ENCODE data around the gene PFAS. TPM values are rescaled to one million over a fixed set of nuclear protein-coding genes. Genes with fewer than 3 reads are reported as not detected.
A peak's percentile ranks its signal among the peaks of the same experiment; 100 is the strongest.

PFAS gene
- total RNA-seq, 1 donor from 2014 or later = 64.6 TPM

- no peak for DNase-seq (ENCODE audit: low spot score)
- Histone ChIP-seq H4K20me1 (ENCODE audit: low read depth) (no peaks in the 10 kb centered on the region), H3K27ac (peak overlapping the region; percentile 13), H3K4me1 (no peaks in the 10 kb centered on the region), H3K9me3 (ENCODE audit: low read depth) (no peaks in the 10 kb centered on the region), H3K4me3 (no peak overlapping the region), H3K27me3 (no peaks in the 10 kb centered on the region), H3K9ac (no peak overlapping the region), H3F3A (ENCODE audit: low read depth) (peaks cover 5% of the 10 kb centered on the region), H2AFZ (replicated peaks) (no peak overlapping the region), H3K79me2 (ENCODE audit: low read depth) (no peaks in the 10 kb centered on the region), H3K4me2 (no peak overlapping the region), H3K36me3 (no peaks in the 10 kb centered on the region)
- Mint-ChIP-seq H3K9me3 (no peaks in the 10 kb centered on the region), H3K36me3 (no peaks in the 10 kb centered on the region), H3K27me3 (ENCODE audit: insufficient read depth, low read depth) (peaks cover 6% of the 10 kb centered on the region), H3K4me3 (no peak overlapping the region), H3K4me1 (peaks cover 12% of the 10 kb centered on the region), H3K27ac (no peak overlapping the region)
- no peak for TF ChIP-seq EZH2phosphoT487 (IDR thresholded peaks at IDR 0.05)
- no peak for TF ChIP-seq EZH2 (IDR thresholded peaks at IDR 0.05)
- no peak for TF ChIP-seq CTCF (IDR thresholded peaks at IDR 0.05)
Observed at GRCh38 chr17:8283356-8283755, 34.3 kb downstream of the PFAS start.

- no peaks in the 10 kb centered on the region for H4K20me1 ChIP-seq (ENCODE audit: low read depth)
- no peak overlapping the region for H2AFZ ChIP-seq (replicated peaks)
- no peaks in the 10 kb centered on the region for H3K27me3 ChIP-seq
- no peak overlapping the region for H3K9ac ChIP-seq
- peaks cover 5% of the 10 kb centered on the region for H3F3A ChIP-seq (ENCODE audit: low read depth)
- H3K4me3 Mint-ChIP-seq = no peak overlapping the region
- peaks cover 13% of the 10 kb centered on the region for H3K4me1 Mint-ChIP-seq
- no peak overlapping the region for H3K4me3 ChIP-seq
- H3K36me3 ChIP-seq = no peaks in the 10 kb centered on the region
- H3K9me3 Mint-ChIP-seq = no peaks in the 10 kb centered on the region
- no peak overlapping the region for H3K27ac Mint-ChIP-seq
- peaks cover under 1% of the 10 kb centered on the region for H3K4me1 ChIP-seq
- H3K4me2 ChIP-seq = no peak overlapping the region
- H3K27ac ChIP-seq = no peak overlapping the region
- H3K79me2 ChIP-seq (ENCODE audit: low read depth) = no peaks in the 10 kb centered on the region
- no peaks in the 10 kb centered on the region for H3K36me3 Mint-ChIP-seq
- H3K27me3 Mint-ChIP-seq (ENCODE audit: insufficient read depth, low read depth) = peaks cover 6% of the 10 kb centered on the region
- TF ChIP-seq EZH2 (IDR thresholded peaks at IDR 0.05) (no peak), CTCF (IDR thresholded peaks at IDR 0.05) (no peak), EZH2phosphoT487 (IDR thresholded peaks at IDR 0.05) (no peak)
- no peak for DNase-seq (ENCODE audit: low spot score)
- no peaks in the 10 kb centered on the region for H3K9me3 ChIP-seq (ENCODE audit: low read depth)
Observed at GRCh38 chr17:8284126-8284525, 35.0 kb downstream of the PFAS start.

- H3K36me3 Mint-ChIP-seq = peaks cover 3% of the 10 kb centered on the region
- Histone ChIP-seq H3K4me3 (no peak overlapping the region), H3F3A (ENCODE audit: low read depth) (peaks cover 5% of the 10 kb centered on the region), H4K20me1 (ENCODE audit: low read depth) (no peaks in the 10 kb centered on the region), H3K27me3 (no peaks in the 10 kb centered on the region), H3K4me2 (no peak overlapping the region), H3K36me3 (no peaks in the 10 kb centered on the region), H2AFZ (replicated peaks) (no peak overlapping the region), H3K4me1 (peaks cover 7% of the 10 kb centered on the region), H3K9ac (no peak overlapping the region), H3K9me3 (ENCODE audit: low read depth) (no peaks in the 10 kb centered on the region), H3K27ac (no peak overlapping the region), H3K79me2 (ENCODE audit: low read depth) (no peaks in the 10 kb centered on the region)
- no peak for DNase-seq (ENCODE audit: low spot score)
- H3K9me3 Mint-ChIP-seq = no peaks in the 10 kb centered on the region
- H3K27me3 Mint-ChIP-seq (ENCODE audit: insufficient read depth, low read depth) = peaks cover 3% of the 10 kb centered on the region
- no peak overlapping the region for H3K27ac Mint-ChIP-seq
- peaks cover 18% of the 10 kb centered on the region for H3K4me1 Mint-ChIP-seq
- no peak for TF ChIP-seq EZH2 (IDR thresholded peaks at IDR 0.05)
- no peak for TF ChIP-seq CTCF (IDR thresholded peaks at IDR 0.05)
- no peak for TF ChIP-seq EZH2phosphoT487 (IDR thresholded peaks at IDR 0.05)
- H3K4me3 Mint-ChIP-seq = no peak overlapping the region
Observed at GRCh38 chr17:8285270-8286181, 36.4 kb downstream of the PFAS start.

Measured in neural progenitor cell (in vitro differentiated cells).